Measurements from ENCODE around the gene RAB37. TPM values are rescaled to one million over a fixed set of nuclear protein-coding genes. Genes with fewer than 3 reads are reported as not detected.
A peak's percentile ranks its signal among the peaks of the same experiment; 100 is the strongest.

RAB37 gene
- total and polyA plus RNA-seq, 7 experiments from 2014 or later = 23.6 to 58.5 (median 30.7) TPM

- Histone ChIP-seq H3K9me3 (ENCODE audit: control insufficient read depth in 2 of 3, low read length in 3 of 3) (no peaks in the 10 kb centered on the region), H3K36me3 (ENCODE audit: control insufficient read depth in 2 of 3, insufficient read depth in 3 of 3, low read length in 3 of 3) (peaks cover 12 to 98% (median 28%) of the 10 kb centered on the region in 3 experiments), H3K4me3 (ENCODE audit: low read length) (no peak overlapping the region), H3K27ac (ENCODE audit: low read depth, low read length) (peak overlapping the region; percentile 19), H3K27me3 (ENCODE audit: control insufficient read depth in 2 of 2, insufficient read depth in 2 of 2, low read length in 2 of 2) (no peaks in the 10 kb centered on the region), H3K4me1 (ENCODE audit: control insufficient read depth in 2 of 2, insufficient read depth in 2 of 2, low read length in 2 of 2) (peaks cover 5 to 8% of the 10 kb centered on the region in 2 donors)
- Mint-ChIP-seq H3K27ac (peak overlapping the region in 8 of 9 donors; percentile 57 to 93 (median 78)), H3K4me1 (peaks cover 7 to 34% (median 26%) of the 10 kb centered on the region in 7 donors), H3K36me3 (peaks cover 6 to 41% (median 17%) of the 10 kb centered on the region in 5 donors), H3K27me3 (no peaks in the 10 kb centered on the region), H3K4me3 (no peak overlapping the region), H3K9me3 (no peaks in the 10 kb centered on the region)
- no peak for ATAC-seq
- POLR2A ChIA-PET = interaction anchor here (16.9 kb wide), 1 partner anchor 14 kb away, joined by 372 read pairs; the partner anchor contains the start of gene NHERF1
- CTCF ChIA-PET = interaction anchor here (5.1 kb wide), 1 partner anchor 23 kb away, joined by 34 read pairs; no protein-coding TSS in a partner anchor
- intact Hi-C loops (cut with micrococcal nuclease) = no loop called here
- no peak for DNase-seq
Observed at GRCh38 chr17:74768069-74768762, 31.2 kb downstream of the RAB37 start.

- no peaks in the 10 kb centered on the region for H3K9me3 Mint-ChIP-seq
- peaks cover 1 to 8% of the 10 kb centered on the region in 2 donors for H3K4me1 ChIP-seq (ENCODE audit: control insufficient read depth in 2 of 2, insufficient read depth in 2 of 2, low read length in 2 of 2)
- H3K9me3 ChIP-seq (ENCODE audit: control insufficient read depth in 2 of 3, low read length in 3 of 3) = no peaks in the 10 kb centered on the region
- no peaks in the 10 kb centered on the region for H3K27me3 Mint-ChIP-seq
- H3K36me3 Mint-ChIP-seq = peaks cover 6 to 42% (median 17%) of the 10 kb centered on the region in 5 donors
- H3K4me3 Mint-ChIP-seq = no peak overlapping the region
- DNase-seq (no peak), ATAC-seq (no peak)
- peak overlapping the region in 8 of 9 donors; percentile 57 to 93 (median 74) for H3K27ac Mint-ChIP-seq
- no peak overlapping the region for H3K4me3 ChIP-seq (ENCODE audit: low read length)
- peaks cover 12 to 97% (median 28%) of the 10 kb centered on the region in 3 experiments for H3K36me3 ChIP-seq (ENCODE audit: control insufficient read depth in 2 of 3, insufficient read depth in 3 of 3, low read length in 3 of 3)
- peak overlapping the region; percentile 19 for H3K27ac ChIP-seq (ENCODE audit: low read depth, low read length)
- no peaks in the 10 kb centered on the region for H3K27me3 ChIP-seq (ENCODE audit: control insufficient read depth in 2 of 2, insufficient read depth in 2 of 2, low read length in 2 of 2)
- CTCF ChIA-PET = interaction anchor here (1.2 to 11.7 kb wide), 5 partner anchors 13 to 112 kb away, joined by 3 to 165 read pairs (median 34); no protein-coding TSS in a partner anchor
- H3K4me1 Mint-ChIP-seq = peaks cover 7 to 38% (median 27%) of the 10 kb centered on the region in 7 donors
- POLR2A ChIA-PET = interaction anchor here (3.5 to 16.9 kb wide), 2 partner anchors 15 to 31 kb away, joined by 20 to 372 read pairs; partner anchors contain the start of genes NHERF1 and RAB37
- intact Hi-C loops (cut with micrococcal nuclease) = no loop called here
Observed at GRCh38 chr17:74768763-74769114, 31.7 kb downstream of the RAB37 start.

DNA sequence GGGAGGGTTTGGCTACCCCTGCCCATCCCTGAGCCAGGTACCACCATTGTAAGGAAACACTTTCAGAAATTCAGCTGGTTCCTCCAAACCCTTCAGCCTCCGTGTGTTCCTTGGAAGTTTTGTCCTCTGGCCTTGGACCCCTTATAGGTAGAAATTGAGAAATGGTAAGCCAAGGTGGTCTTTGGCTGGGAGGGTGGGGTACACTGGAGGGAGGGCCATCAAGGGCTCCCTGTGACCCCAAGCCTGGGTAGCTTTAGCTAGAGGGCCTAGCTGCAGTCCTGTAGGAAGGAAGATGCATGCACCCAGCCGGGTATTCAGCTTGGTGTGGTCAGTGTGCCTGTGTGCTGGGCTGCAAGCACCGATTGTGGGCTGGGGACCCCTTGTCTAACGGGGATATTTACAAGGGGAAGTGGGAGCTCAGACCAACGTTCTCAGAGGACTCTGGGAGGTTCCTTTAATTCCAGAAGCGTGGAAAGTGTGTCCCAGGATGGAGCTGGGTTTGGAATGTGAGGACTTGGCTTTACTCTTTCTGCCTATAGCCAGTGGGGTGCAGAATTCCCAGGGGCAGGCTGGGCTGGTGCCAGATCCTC is 32.3 kb downstream of the RAB37 start:
- Mint-ChIP-seq H3K9me3 (no peaks in the 10 kb centered on the region), H3K4me1 (peaks cover 7 to 42% (median 32%) of the 10 kb centered on the region in 7 donors), H3K27ac (peak overlapping the region in 7 of 9 donors; percentile 31 to 79 (median 51)), H3K36me3 (peaks cover 6 to 45% (median 17%) of the 10 kb centered on the region in 5 donors), H3K4me3 (no peak overlapping the region), H3K27me3 (no peaks in the 10 kb centered on the region)
- H3K4me3 ChIP-seq (ENCODE audit: low read length) = no peak overlapping the region
- H3K36me3 ChIP-seq (ENCODE audit: control insufficient read depth in 2 of 3, insufficient read depth in 3 of 3, low read length in 3 of 3) = peaks cover 12 to 93% (median 25%) of the 10 kb centered on the region in 3 experiments
- ATAC-seq (no peak), DNase-seq (no peak)
- intact Hi-C loops (cut with micrococcal nuclease) = no loop called here
- ChIA-PET POLR2A (interaction anchor here (2.5 to 16.9 kb wide), 3 partner anchors 15 to 31 kb away, joined by 20 to 372 read pairs (median 21); partner anchors contain the start of genes NHERF1 and RAB37), CTCF (interaction anchor here (0.7 to 11.7 kb wide), 7 partner anchors 10 to 113 kb away, joined by 3 to 165 read pairs (median 26); no protein-coding TSS in a partner anchor)
- peaks cover 0 to 8% of the 10 kb centered on the region in 2 donors for H3K4me1 ChIP-seq (ENCODE audit: control insufficient read depth in 2 of 2, insufficient read depth in 2 of 2, low read length in 2 of 2)
- H3K27me3 ChIP-seq (ENCODE audit: control insufficient read depth in 2 of 2, insufficient read depth in 2 of 2, low read length in 2 of 2) = no peaks in the 10 kb centered on the region
- H3K27ac ChIP-seq (ENCODE audit: low read depth, low read length) = no peak overlapping the region
- no peaks in the 10 kb centered on the region for H3K9me3 ChIP-seq (ENCODE audit: control insufficient read depth in 2 of 3, low read length in 3 of 3)

- Mint-ChIP-seq H3K27ac (peak overlapping the region; percentile 42 to 92 (median 76)), H3K36me3 (peaks cover 6 to 45% (median 17%) of the 10 kb centered on the region in 5 donors), H3K9me3 (no peaks in the 10 kb centered on the region), H3K27me3 (no peaks in the 10 kb centered on the region), H3K4me3 (no peak overlapping the region), H3K4me1 (peaks cover 7 to 42% (median 32%) of the 10 kb centered on the region in 7 donors)
- Histone ChIP-seq H3K27ac (ENCODE audit: low read depth, low read length) (peak overlapping the region; percentile 4), H3K36me3 (ENCODE audit: control insufficient read depth in 2 of 3, insufficient read depth in 3 of 3, low read length in 3 of 3) (peaks cover 12 to 87% (median 19%) of the 10 kb centered on the region in 3 experiments), H3K27me3 (ENCODE audit: control insufficient read depth in 2 of 2, insufficient read depth in 2 of 2, low read length in 2 of 2) (no peaks in the 10 kb centered on the region), H3K4me1 (ENCODE audit: control insufficient read depth in 2 of 2, insufficient read depth in 2 of 2, low read length in 2 of 2) (peaks cover 2 to 10% of the 10 kb centered on the region in 2 donors), H3K4me3 (ENCODE audit: low read length) (no peak overlapping the region), H3K9me3 (ENCODE audit: control insufficient read depth in 2 of 3, low read length in 3 of 3) (no peaks in the 10 kb centered on the region)
- intact Hi-C loops (cut with micrococcal nuclease) = loop anchor here (1.0 kb wide), 3 partner anchors 22 to 113 kb away; partner anchors contain the start of gene NHERF1 (in 1 of the 2)
- DNase-seq (no peak), ATAC-seq (no peak)
- CTCF ChIA-PET = interaction anchor here (0.7 to 11.7 kb wide), 11 partner anchors 10 to 113 kb away, joined by 3 to 165 read pairs (median 11); partner anchors contain the start of genes NHERF1 and RAB37
- POLR2A ChIA-PET = interaction anchor here (0.6 to 16.9 kb wide), 5 partner anchors 10 to 201 kb away, joined by 3 to 372 read pairs (median 20); partner anchors contain the start of genes NHERF1 and RAB37
Observed at GRCh38 chr17:74769856-74770497, 32.9 kb downstream of the RAB37 start.

GRCh38 chr17:74770498-74771318 is 33.7 kb downstream of the RAB37 start:
- no peaks in the 10 kb centered on the region for H3K9me3 Mint-ChIP-seq
- CTCF ChIA-PET = interaction anchor here (0.6 to 11.7 kb wide), 14 partner anchors 9 to 299 kb away, joined by 3 to 165 read pairs (median 8); partner anchors contain the start of genes NHERF1 and RAB37
- peak; percentile 66 to 82 (median 78) for DNase-seq
- ATAC-seq = peak; percentile 95
- peaks cover 6 to 45% (median 17%) of the 10 kb centered on the region in 5 donors for H3K36me3 Mint-ChIP-seq
- peak overlapping the region; percentile 42 to 92 (median 76) for H3K27ac Mint-ChIP-seq
- Histone ChIP-seq H3K27me3 (ENCODE audit: control insufficient read depth in 2 of 2, insufficient read depth in 2 of 2, low read length in 2 of 2) (no peaks in the 10 kb centered on the region), H3K4me3 (ENCODE audit: low read length) (no peak overlapping the region), H3K27ac (ENCODE audit: low read depth, low read length) (peak overlapping the region; percentile 4), H3K9me3 (ENCODE audit: control insufficient read depth in 2 of 3, low read length in 3 of 3) (no peaks in the 10 kb centered on the region), H3K4me1 (ENCODE audit: control insufficient read depth in 2 of 2, insufficient read depth in 2 of 2, low read length in 2 of 2) (peaks cover 9 to 17% of the 10 kb centered on the region in 2 donors), H3K36me3 (ENCODE audit: control insufficient read depth in 2 of 3, insufficient read depth in 3 of 3, low read length in 3 of 3) (peaks cover 12 to 81% (median 19%) of the 10 kb centered on the region in 3 experiments)
- POLR2A ChIA-PET = interaction anchor here (0.6 to 16.9 kb wide), 6 partner anchors 9 to 201 kb away, joined by 3 to 372 read pairs (median 15); partner anchors contain the start of genes NHERF1 and RAB37
- H3K27me3 Mint-ChIP-seq = no peaks in the 10 kb centered on the region
- H3K4me1 Mint-ChIP-seq = peaks cover 10 to 46% (median 38%) of the 10 kb centered on the region in 7 donors
- H3K4me3 Mint-ChIP-seq = peak overlapping the region in 2 of 10 donors; percentile 16 to 21
- intact Hi-C loops (cut with micrococcal nuclease) = loop anchor here (1.0 kb wide), 3 partner anchors 22 to 113 kb away; partner anchors contain the start of gene NHERF1 (in 1 of the 2)

Measured in naive thymus-derived CD4-positive, alpha-beta T cell (primary cell).